Keratinocyte (primary cell): ENCODE data around the gene MCF2L2. TPM values are rescaled to one million over a fixed set of nuclear protein-coding genes. Genes with fewer than 3 reads are reported as not detected.

Experiments used
- DNase-seq: peaks from one replicate; pipeline ENCODE4 v3.0.0-alpha.2; 2011; ENCODE audit warnings: low read depth, missing footprints, low spot score
- FAIRE-seq: peaks from 2 replicates; lab custom pipeline; 2011; peaks lifted over from hg19 to GRCh38; lab: Jason Lieb, UNC
- H2AFZ ChIP-seq: 2 replicates; pipeline ENCODE4 v1.6.0; 2012; ENCODE audit warnings: low read length, control low read depth, inconsistent platforms; ENCODE audit not compliant: control insufficient read depth
- H3K27ac ChIP-seq: 2 replicates; pipeline ENCODE4 v1.5.1; 2011; ENCODE audit warnings: low read length; ENCODE audit not compliant: control insufficient read depth, insufficient read depth
- H3K27me3 ChIP-seq: 3 replicates; pipeline ENCODE4 v1.6.0; 2011; ENCODE audit warnings: low read length; ENCODE audit not compliant: control insufficient read depth, insufficient read depth; ENCODE audit errors: extremely low read depth
- H3K36me3 ChIP-seq, 2 experiments: 2 replicates in 1 of 2; 3 replicates in 1 of 2; pipeline ENCODE4 v1.5.1; 2011; ENCODE audit warnings: low read length in 2 of 2, mild to moderate bottlenecking in 1 of 2; ENCODE audit not compliant: control insufficient read depth in 2 of 2, insufficient read depth in 2 of 2; ENCODE audit errors: extremely low read depth in 1 of 2
- H3K4me1 ChIP-seq: 3 replicates; pipeline ENCODE4 v1.5.1; 2011; ENCODE audit warnings: low read length; ENCODE audit not compliant: control insufficient read depth, insufficient read depth; ENCODE audit errors: extremely low read depth
- H3K4me2 ChIP-seq: 3 replicates; pipeline ENCODE4 v1.6.0; 2011; ENCODE audit warnings: low read depth, low read length; ENCODE audit not compliant: control insufficient read depth, insufficient read depth; ENCODE audit errors: extremely low read depth
- H3K4me3 ChIP-seq, 3 experiments: fragments of 200-600 bp in 1 of 3; sonication (generic) in 1 of 3; 2 replicates in 2 of 3; 3 replicates in 1 of 3; pipeline ENCODE4 v1.5.1; 2011 to 2016; ENCODE audit warnings: low read length in 3 of 3, mild to moderate bottlenecking in 3 of 3, control low read depth in 2 of 3, inconsistent platforms in 1 of 3, low read depth in 1 of 3, mixed read lengths in 1 of 3, mixed run types in 1 of 3, moderate library complexity in 1 of 3; ENCODE audit not compliant: control insufficient read depth in 2 of 3, insufficient read depth in 2 of 3; ENCODE audit errors: extremely low read depth in 1 of 3
- H3K79me2 ChIP-seq: 2 replicates; pipeline ENCODE4 v1.6.0; 2012; ENCODE audit warnings: low read length; ENCODE audit not compliant: control insufficient read depth, insufficient read depth
- H3K9ac ChIP-seq: 3 replicates; pipeline ENCODE4 v1.6.0; 2011; ENCODE audit warnings: low read length; ENCODE audit not compliant: control insufficient read depth, insufficient read depth; ENCODE audit errors: extremely low read depth
- H3K9me1 ChIP-seq: 3 replicates; pipeline ENCODE4 v1.6.0; 2011; ENCODE audit warnings: low read length; ENCODE audit not compliant: control insufficient read depth, insufficient read depth; ENCODE audit errors: extremely low read depth
- H3K9me3 ChIP-seq: 2 replicates; pipeline ENCODE4 v1.5.1; 2012; ENCODE audit warnings: low read depth, low read length; ENCODE audit not compliant: control insufficient read depth
- H4K20me1 ChIP-seq: 3 replicates; pipeline ENCODE4 v1.6.0; 2011; ENCODE audit warnings: low read length; ENCODE audit not compliant: control insufficient read depth, insufficient read depth; ENCODE audit errors: extremely low read depth
- CTCF ChIP-seq, 3 experiments: IDR thresholded peaks in 1 of 3; conservative IDR thresholded peaks in 1 of 3; optimal IDR thresholded peaks in 1 of 3; 2 replicates in 2 of 3; 3 replicates in 1 of 3; pipeline versions ENCODE3 to v1.5.1; 2011; ENCODE audit warnings: low read length in 3 of 3, mild to moderate bottlenecking in 3 of 3, moderate library complexity in 2 of 3, control low read depth in 1 of 3, inconsistent platforms in 1 of 3; ENCODE audit not compliant: insufficient read depth in 2 of 3; ENCODE audit errors: extremely low read depth in 1 of 3
- EZH2 ChIP-seq: IDR thresholded peaks from one replicate; pipeline ENCODE4 v1.6.1; 2012; ENCODE audit warnings: inconsistent platforms, mild to moderate bottlenecking, low read length, moderate library complexity
- dilution Hi-C: fragments of 300-500 bp; cut with MboI; formaldehyde crosslinking; loops from one replicate; pipeline ENCODE4 v1.7.0; 2020; ENCODE audit warnings: low sequenced_read_pairs; ENCODE audit not compliant: extremely low pct_ligation_motif_present
- polyA plus RNA-seq, 5 experiments: library from polyadenylated mRNA; depleted of rRNA in 3 of 5; stranded (reverse) in 3 of 5; stranded (forward) in 1 of 5; unstranded in 1 of 5; fragments of >200 nt; gene quantifications; 1 replicate in 1 of 5; 2 replicates in 3 of 5; 3 replicates in 1 of 5; pipeline versions ENCODE4 v1.2.1 to v1.2.3, GENCODE V29; 2011 to 2012; ENCODE audit warnings: missing spikeins in 2 of 5, low read depth in 1 of 5, low replicate concordance in 1 of 5

Gene MCF2L2
- polyA plus RNA-seq, 1 donor (not counting 4 experiments of a cell fraction or from before 2014, with no cell fraction given) = 0.26 TPM

GRCh38 chr3:183449391-183449790 is 21.0 kb upstream of the MCF2L2 start:
- Histone ChIP-seq H3K36me3 (no peaks in the 10 kb centered on the region), H3K27ac (no peak overlapping the region), H3K4me1 (peaks cover 5% of the 10 kb centered on the region), H3K9ac (no peak overlapping the region), H4K20me1 (no peaks in the 10 kb centered on the region), H2AFZ (no peak overlapping the region), H3K4me3 (no peak overlapping the region), H3K79me2 (no peaks in the 10 kb centered on the region), H3K27me3 (no peaks in the 10 kb centered on the region), H3K9me3 (no peaks in the 10 kb centered on the region), H3K9me1 (no peaks in the 10 kb centered on the region), H3K4me2 (no peak overlapping the region)
- TF ChIP-seq EZH2 (no peak), CTCF (optimal IDR thresholded peaks at IDR 0.05 in 1 of 3, IDR thresholded peaks at IDR 0.05 in 1 of 3, conservative IDR thresholded peaks at IDR 0.05 in 1 of 3; ENCODE audit: extremely low read depth in 1 of 3, insufficient read depth in 2 of 3, low read length in 3 of 3) (no peak)
- FAIRE-seq = no peak
- DNase-seq = no peak
- dilution Hi-C loops = no loop called here

- no peaks in the 10 kb centered on the region for H3K79me2 ChIP-seq
- no peaks in the 10 kb centered on the region for H4K20me1 ChIP-seq
- no peak for TF ChIP-seq EZH2
- TF ChIP-seq CTCF (optimal IDR thresholded peaks at IDR 0.05 in 1 of 3, IDR thresholded peaks at IDR 0.05 in 1 of 3, conservative IDR thresholded peaks at IDR 0.05 in 1 of 3; ENCODE audit: extremely low read depth in 1 of 3, insufficient read depth in 2 of 3, low read length in 3 of 3) = no peak
- peaks cover 2% of the 10 kb centered on the region for H3K9me3 ChIP-seq
- H3K36me3 ChIP-seq = no peaks in the 10 kb centered on the region
- no peak overlapping the region for H2AFZ ChIP-seq
- FAIRE-seq (no peak), DNase-seq (no peak)
- no peak overlapping the region for H3K4me3 ChIP-seq
- no peak overlapping the region for H3K27ac ChIP-seq
- no peaks in the 10 kb centered on the region for H3K27me3 ChIP-seq
- dilution Hi-C loops = no loop called here
- H3K9ac ChIP-seq = no peak overlapping the region
- H3K4me1 ChIP-seq = peaks cover 5% of the 10 kb centered on the region
- no peaks in the 10 kb centered on the region for H3K9me1 ChIP-seq
- peak overlapping the region; percentile 94 for H3K4me2 ChIP-seq
These were observed 20.1 kb upstream of the MCF2L2 start for GRCh38 chr3:183448369-183449128.
